Trophoblast cell (in vitro differentiated cells and primary cell): ENCODE results near the gene PDS5B.

Experiments used
- DNase-seq, 2 donors: peaks; one replicate each; pipeline ENCODE4 v3.0.0-alpha.2; 2016
- H2AFZ ChIP-seq: 2 replicates; pipeline ENCODE4 v1.6.1; 2013; ENCODE audit warnings: low read length, moderate library complexity, mild to moderate bottlenecking; ENCODE audit not compliant: insufficient read depth, poor library complexity
- H2AK5ac ChIP-seq: 2 replicates; pipeline ENCODE4 v1.6.1; 2013; ENCODE audit warnings: mild to moderate bottlenecking, low read length
- H2BK120ac ChIP-seq: 2 replicates; pipeline ENCODE4 v1.6.1; 2013; ENCODE audit warnings: low read length, mild to moderate bottlenecking, moderate library complexity; ENCODE audit not compliant: insufficient read depth, poor library complexity
- H2BK12ac ChIP-seq: 2 replicates; pipeline ENCODE4 v1.6.1; 2013; ENCODE audit warnings: mild to moderate bottlenecking, low read length, moderate library complexity
- H2BK5ac ChIP-seq: 2 replicates; pipeline ENCODE4 v1.6.1; 2013; ENCODE audit warnings: low read length, low read depth, moderate library complexity, mild to moderate bottlenecking; ENCODE audit not compliant: poor library complexity
- H3K14ac ChIP-seq: 2 replicates; pipeline ENCODE4 v1.6.1; 2013; ENCODE audit warnings: mild to moderate bottlenecking, low read length
- H3K18ac ChIP-seq: 2 replicates; pipeline ENCODE4 v1.6.1; 2013; ENCODE audit warnings: mild to moderate bottlenecking, low read length
- H3K23ac ChIP-seq: 2 replicates; pipeline ENCODE4 v1.6.1; 2013; ENCODE audit warnings: low read length
- H3K27ac ChIP-seq: 2 replicates; pipeline ENCODE4 v1.5.1; 2013; ENCODE audit warnings: low read depth, mild to moderate bottlenecking, inconsistent platforms, low read length, moderate library complexity
- H3K27me3 ChIP-seq: 2 replicates; pipeline ENCODE4 v1.6.1; 2013; ENCODE audit warnings: inconsistent platforms, mild to moderate bottlenecking, low read length, moderate library complexity; ENCODE audit not compliant: insufficient read depth
- H3K36me3 ChIP-seq, 2 experiments: 1 replicate in 1 of 2; 2 replicates in 1 of 2; pipeline ENCODE4 v1.6.1; 2013; ENCODE audit warnings: low read length in 2 of 2, mild to moderate bottlenecking in 2 of 2, moderate library complexity in 1 of 2; ENCODE audit not compliant: insufficient read depth in 2 of 2, control insufficient read depth in 1 of 2
- H3K4ac ChIP-seq: 2 replicates; pipeline ENCODE4 v1.6.1; 2013; ENCODE audit warnings: low read depth, mild to moderate bottlenecking, low read length, moderate library complexity
- H3K4me1 ChIP-seq, 2 experiments: 1 replicate in 1 of 2; 2 replicates in 1 of 2; pipeline ENCODE4 v1.6.1; 2013; ENCODE audit warnings: low read length in 2 of 2, mild to moderate bottlenecking in 2 of 2, moderate library complexity in 1 of 2; ENCODE audit not compliant: insufficient read depth in 2 of 2, control insufficient read depth in 1 of 2
- H3K4me2 ChIP-seq: 2 replicates; pipeline ENCODE4 v1.6.1; 2013; ENCODE audit warnings: inconsistent platforms, mild to moderate bottlenecking, low read length, moderate library complexity
- H3K4me3 ChIP-seq: 2 replicates; pipeline ENCODE4 v1.5.1; 2013; ENCODE audit warnings: mild to moderate bottlenecking, low read depth, low read length, inconsistent platforms
- H3K79me1 ChIP-seq: one replicate; pipeline ENCODE4 v1.6.1; 2013; ENCODE audit warnings: low read length
- H3K79me2 ChIP-seq: 2 replicates; pipeline ENCODE4 v1.6.1; 2013; ENCODE audit warnings: low read length, mild to moderate bottlenecking; ENCODE audit not compliant: control insufficient read depth, insufficient read depth, poor library complexity
- H3K9ac ChIP-seq: 2 replicates; pipeline ENCODE4 v1.6.1; 2013; ENCODE audit warnings: mild to moderate bottlenecking, low read length
- H3K9me3 ChIP-seq: 2 replicates; pipeline ENCODE4 v1.6.1; 2013; ENCODE audit warnings: low read depth, mild to moderate bottlenecking, control low read depth, inconsistent platforms, low read length; ENCODE audit not compliant: insufficient read depth
- H4K12ac ChIP-seq: 2 replicates; pipeline ENCODE4 v1.6.1; 2013; ENCODE audit warnings: low read depth, mild to moderate bottlenecking, low read length, moderate library complexity
- H4K8ac ChIP-seq: 2 replicates; pipeline ENCODE4 v1.6.1; 2013; ENCODE audit warnings: low read depth, mild to moderate bottlenecking, low read length, moderate library complexity
- H4K91ac ChIP-seq: one replicate; pipeline ENCODE4 v1.6.1; 2013; ENCODE audit warnings: low read depth, mild to moderate bottlenecking, low read length, moderate library complexity
- WGBS: extraction: QIAGEN DNeasy Blood & Tissue Kit; methylation state at CpG from one replicate; pipeline ENCODE4 v1.1.7; 2013; ENCODE audit warnings: missing lambda C conversion rate; ENCODE audit not compliant: insufficient read length, insufficient coverage; ENCODE audit errors: extremely low coverage; 5-methylcytosine and 5-hydroxymethylcytosine counted together

The PDS5B gene

GRCh38 chr13:32761472-32761871 lies 175.2 kb downstream of the PDS5B start:
- H4K12ac ChIP-seq = no peak overlapping the region
- WGBS = no CpG with 5 or more reads among the region's 2 CpGs

GRCh38 chr13:32779119-32779518 lies 192.9 kb downstream of the PDS5B start:
- no peak overlapping the region for H3K27ac ChIP-seq
- H2BK5ac ChIP-seq = no peak overlapping the region
- no peak for DNase-seq

More at GRCh38 chr13:32761472-32761871, 175.2 kb downstream of the PDS5B start:
- H3K27me3 ChIP-seq = no peaks in the 10 kb centered on the region
- H3K27ac ChIP-seq = no peak overlapping the region
- no peak overlapping the region for H3K4me2 ChIP-seq
- H3K79me1 ChIP-seq = no peaks in the 10 kb centered on the region
- no peak overlapping the region for H3K14ac ChIP-seq
- H2BK12ac ChIP-seq = no peak overlapping the region
- no peak overlapping the region for H2AFZ ChIP-seq
- H3K9ac ChIP-seq = no peak overlapping the region
- H2AK5ac ChIP-seq = no peak overlapping the region
- H3K36me3 ChIP-seq = peaks cover 0 to 5% of the 10 kb centered on the region in 2 experiments
- no peak overlapping the region for H2BK120ac ChIP-seq
- H3K23ac ChIP-seq = no peak overlapping the region
- no peaks in the 10 kb centered on the region for H3K4me1 ChIP-seq
- H3K18ac ChIP-seq = no peak overlapping the region
- DNase-seq = no peak
- no peak overlapping the region for H4K91ac ChIP-seq
- no peak overlapping the region for H3K4ac ChIP-seq
- no peak overlapping the region for H2BK5ac ChIP-seq
- H3K4me3 ChIP-seq = no peak overlapping the region
- H4K8ac ChIP-seq = no peak overlapping the region
- no peaks in the 10 kb centered on the region for H3K79me2 ChIP-seq
- no peaks in the 10 kb centered on the region for H3K9me3 ChIP-seq

GRCh38 chr13:32781906-32782305 lies 195.7 kb downstream of the PDS5B start:
- Histone ChIP-seq H2AFZ (no peak overlapping the region), H3K9ac (no peak overlapping the region), H3K79me1 (no peaks in the 10 kb centered on the region), H4K8ac (no peak overlapping the region), H4K12ac (no peak overlapping the region), H3K9me3 (no peaks in the 10 kb centered on the region), H3K36me3 (peaks cover 2 to 3% of the 10 kb centered on the region in 2 experiments), H3K14ac (no peak overlapping the region), H3K18ac (no peak overlapping the region), H3K4me2 (no peak overlapping the region), H4K91ac (no peak overlapping the region), H2BK5ac (no peak overlapping the region), H3K27ac (no peak overlapping the region), H3K79me2 (no peaks in the 10 kb centered on the region), H2BK12ac (no peak overlapping the region), H3K23ac (no peak overlapping the region), H2AK5ac (no peak overlapping the region), H3K4me3 (no peak overlapping the region), H2BK120ac (no peak overlapping the region), H3K4me1 (no peaks in the 10 kb centered on the region), H3K27me3 (no peaks in the 10 kb centered on the region), H3K4ac (no peak overlapping the region)
- no peak for DNase-seq
- WGBS = no CpG with 5 or more reads among the region's 2 CpGs

More at GRCh38 chr13:32779119-32779518, 192.9 kb downstream of the PDS5B start:
- no peaks in the 10 kb centered on the region for H3K9me3 ChIP-seq
- H3K14ac ChIP-seq = no peak overlapping the region
- H3K4me3 ChIP-seq = no peak overlapping the region
- no peak overlapping the region for H2BK120ac ChIP-seq
- H2AK5ac ChIP-seq = no peak overlapping the region
- no peak overlapping the region for H2BK12ac ChIP-seq
- H3K36me3 ChIP-seq = peaks cover 2% of the 10 kb centered on the region in 2 experiments
- H3K4ac ChIP-seq = no peak overlapping the region
- H3K27me3 ChIP-seq = no peaks in the 10 kb centered on the region
- H2AFZ ChIP-seq = no peak overlapping the region
- no peak overlapping the region for H4K91ac ChIP-seq
- H3K4me1 ChIP-seq = no peaks in the 10 kb centered on the region
- no peak overlapping the region for H3K9ac ChIP-seq
- H3K79me2 ChIP-seq = no peaks in the 10 kb centered on the region
- H3K4me2 ChIP-seq = no peak overlapping the region
- H4K8ac ChIP-seq = no peak overlapping the region
- H3K18ac ChIP-seq = no peak overlapping the region
- H3K79me1 ChIP-seq = no peaks in the 10 kb centered on the region
- no peak overlapping the region for H4K12ac ChIP-seq
- no peak overlapping the region for H3K23ac ChIP-seq

- no peak overlapping the region for H3K18ac ChIP-seq
- no peak overlapping the region for H2BK120ac ChIP-seq
- no peaks in the 10 kb centered on the region for H3K79me2 ChIP-seq
- no peaks in the 10 kb centered on the region for H3K9me3 ChIP-seq
- H3K14ac ChIP-seq = no peak overlapping the region
- no CpG with 5 or more reads among the region's 3 CpGs for WGBS
- no peak overlapping the region for H3K4ac ChIP-seq
- H2AFZ ChIP-seq = no peak overlapping the region
- H3K27me3 ChIP-seq = no peaks in the 10 kb centered on the region
- no peak overlapping the region for H2BK5ac ChIP-seq
- H3K4me1 ChIP-seq = no peaks in the 10 kb centered on the region
- no peak overlapping the region for H3K9ac ChIP-seq
- H2AK5ac ChIP-seq = no peak overlapping the region
- H2BK12ac ChIP-seq = no peak overlapping the region
- no peak for DNase-seq
- H3K4me3 ChIP-seq = no peak overlapping the region
- H3K36me3 ChIP-seq = peaks cover 2 to 5% of the 10 kb centered on the region in 2 experiments
- H3K27ac ChIP-seq = no peak overlapping the region
- no peak overlapping the region for H3K23ac ChIP-seq
- H3K79me1 ChIP-seq = no peaks in the 10 kb centered on the region
- H4K91ac ChIP-seq = no peak overlapping the region
- no peak overlapping the region for H4K8ac ChIP-seq
- no peak overlapping the region for H3K4me2 ChIP-seq
- no peak overlapping the region for H4K12ac ChIP-seq
These were observed 196.8 kb downstream of the PDS5B start for GRCh38 chr13:32783067-32783466.
